HL-60/S4 (cell line): ENCODE measurements around the gene TMEM260.
"Not testable (repeated sequence)": the region's sequence is repeated elsewhere in the genome, so short reads cannot be mapped to it uniquely, and the experiment has no call there.

Experiments
- in situ Hi-C: fragments of 300-500 bp; cut with MboI; formaldehyde crosslinking; loops from 2 replicates; pipeline ENCODE4 v1.14.3; 2022; ENCODE audit warnings: low sequenced_read_pairs

TMEM260 gene

GRCh38 chr14:56594428-56594827 is 14.8 kb downstream of the TMEM260 start:
- in situ Hi-C loops = no loop called here

DNA sequence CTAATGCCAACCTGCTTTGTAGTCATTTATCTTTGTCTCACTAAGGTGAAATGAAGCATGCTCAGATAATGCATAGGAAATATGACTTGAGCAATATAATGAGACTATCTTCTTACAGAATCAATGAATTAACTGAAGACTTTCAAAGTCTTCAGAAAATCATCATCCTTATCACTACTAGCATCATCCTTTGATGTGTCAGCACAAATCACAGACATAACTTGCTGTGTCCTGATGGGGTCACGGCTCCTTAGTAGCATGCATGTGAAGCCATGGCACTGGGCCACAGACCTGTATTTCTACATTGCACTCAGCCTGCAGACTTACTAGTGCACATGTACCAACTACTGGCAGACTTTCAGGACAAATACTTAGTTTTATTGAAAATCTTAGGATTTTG is 18.9 kb downstream of the TMEM260 start:
- in situ Hi-C loops = no loop called here

DNA sequence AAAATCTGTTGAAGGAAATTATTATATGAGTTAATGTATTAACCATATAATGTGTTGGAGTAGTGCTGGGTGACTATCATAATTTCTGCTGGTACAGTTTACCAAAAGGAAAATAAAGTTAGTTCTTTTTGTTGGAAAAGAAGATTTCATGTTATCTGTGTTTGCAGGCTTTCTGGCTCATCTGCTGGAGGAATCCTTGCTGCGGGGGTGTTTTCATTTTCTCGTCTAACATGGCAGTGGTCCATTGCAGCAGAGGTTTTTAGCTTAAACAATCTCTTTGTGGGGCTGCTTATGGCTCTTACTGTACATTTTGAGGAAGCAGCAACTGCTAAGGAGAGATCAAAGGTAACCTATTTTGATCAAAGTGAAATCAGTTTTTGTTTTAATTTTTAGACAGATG is 24.1 kb downstream of the TMEM260 start:
- in situ Hi-C loops = no loop called here

DNA sequence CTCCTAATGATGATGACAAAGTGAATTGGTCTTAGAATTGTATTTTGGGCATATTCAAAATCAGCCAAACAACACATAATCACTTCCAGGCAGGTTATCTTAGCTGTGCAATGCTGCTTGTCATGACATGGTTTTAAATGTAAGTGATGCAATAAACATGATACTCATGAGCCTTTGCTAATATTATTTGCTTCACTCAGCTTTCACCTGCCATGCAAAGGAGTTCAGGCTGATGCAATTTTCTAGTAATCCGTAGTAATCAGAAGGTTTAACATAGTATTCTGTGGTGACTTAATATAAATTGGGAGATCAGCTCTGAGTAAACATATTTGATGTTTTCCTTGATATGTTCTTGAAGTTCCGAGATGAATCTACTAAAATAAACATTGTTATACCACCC is 29.1 kb downstream of the TMEM260 start:
- in situ Hi-C loops = no loop called here

DNA sequence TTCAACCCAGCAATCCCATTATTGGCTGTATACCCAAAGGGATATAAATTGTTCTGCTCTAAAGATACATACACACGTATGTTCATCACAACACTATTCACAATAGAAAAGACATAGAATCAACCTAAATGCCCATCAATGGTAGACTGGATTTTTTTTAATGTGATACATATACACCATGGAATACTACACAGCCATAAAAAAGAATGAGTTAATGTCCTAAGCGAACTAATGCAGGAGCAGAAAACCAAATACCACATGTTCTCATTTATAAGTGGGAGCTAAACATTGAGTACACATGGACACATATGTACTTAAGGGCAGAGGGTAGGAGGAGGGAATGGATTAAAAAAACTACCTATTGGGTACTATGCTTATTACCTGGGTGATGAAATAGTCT is 32.1 kb downstream of the TMEM260 start:
- in situ Hi-C loops = not testable (repeated sequence)

DNA sequence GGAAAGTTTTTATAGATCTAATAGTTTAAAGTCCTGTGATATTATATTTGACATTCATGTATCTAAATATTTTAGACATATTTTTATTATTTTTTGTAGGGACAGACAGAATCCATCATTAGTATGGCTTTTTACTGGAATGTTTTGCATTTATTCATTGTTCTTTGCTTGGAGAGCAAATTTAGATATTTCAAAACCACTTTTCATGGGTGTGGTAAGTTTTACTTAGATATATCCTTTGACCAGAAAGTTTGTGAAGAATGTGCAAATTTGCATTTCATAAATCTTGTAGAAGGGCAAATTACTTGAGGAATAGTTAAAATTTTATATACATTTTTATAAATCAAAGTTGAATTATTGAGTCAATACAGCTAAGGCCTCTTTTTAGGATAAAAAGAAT is 37.5 kb downstream of the TMEM260 start:
- in situ Hi-C loops = no loop called here

GRCh38 chr14:56630707-56631106 is 51.1 kb downstream of the TMEM260 start:
- in situ Hi-C loops = no loop called here

- in situ Hi-C loops = no loop called here
Measured at GRCh38 chr14:56632195-56632594, 52.6 kb downstream of the TMEM260 start.

DNA sequence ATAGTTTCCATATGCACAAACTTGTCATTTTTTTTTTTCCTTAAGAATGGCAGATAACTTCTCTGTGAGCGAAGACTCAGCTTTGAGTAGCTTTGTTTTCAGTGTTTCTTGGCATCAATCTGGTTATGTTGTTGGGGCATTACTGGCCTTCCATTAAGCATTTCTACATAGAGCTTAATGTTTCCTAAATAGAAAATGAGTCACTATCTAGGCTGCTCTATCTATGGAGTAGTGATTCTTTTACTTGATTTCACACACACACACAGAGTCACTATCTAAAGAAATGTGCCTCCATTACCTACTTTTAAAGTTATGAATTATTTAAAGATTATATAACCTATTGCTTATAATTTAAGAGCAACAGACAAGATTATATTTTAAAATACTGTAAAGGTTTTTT is 53.9 kb downstream of the TMEM260 start:
- in situ Hi-C loops = no loop called here

- in situ Hi-C loops = no loop called here
Measured at GRCh38 chr14:56635041-56635440, 55.4 kb downstream of the TMEM260 start.

GRCh38 chr14:56647493-56647892 is 67.9 kb downstream of the TMEM260 start:
- in situ Hi-C loops = no loop called here

DNA sequence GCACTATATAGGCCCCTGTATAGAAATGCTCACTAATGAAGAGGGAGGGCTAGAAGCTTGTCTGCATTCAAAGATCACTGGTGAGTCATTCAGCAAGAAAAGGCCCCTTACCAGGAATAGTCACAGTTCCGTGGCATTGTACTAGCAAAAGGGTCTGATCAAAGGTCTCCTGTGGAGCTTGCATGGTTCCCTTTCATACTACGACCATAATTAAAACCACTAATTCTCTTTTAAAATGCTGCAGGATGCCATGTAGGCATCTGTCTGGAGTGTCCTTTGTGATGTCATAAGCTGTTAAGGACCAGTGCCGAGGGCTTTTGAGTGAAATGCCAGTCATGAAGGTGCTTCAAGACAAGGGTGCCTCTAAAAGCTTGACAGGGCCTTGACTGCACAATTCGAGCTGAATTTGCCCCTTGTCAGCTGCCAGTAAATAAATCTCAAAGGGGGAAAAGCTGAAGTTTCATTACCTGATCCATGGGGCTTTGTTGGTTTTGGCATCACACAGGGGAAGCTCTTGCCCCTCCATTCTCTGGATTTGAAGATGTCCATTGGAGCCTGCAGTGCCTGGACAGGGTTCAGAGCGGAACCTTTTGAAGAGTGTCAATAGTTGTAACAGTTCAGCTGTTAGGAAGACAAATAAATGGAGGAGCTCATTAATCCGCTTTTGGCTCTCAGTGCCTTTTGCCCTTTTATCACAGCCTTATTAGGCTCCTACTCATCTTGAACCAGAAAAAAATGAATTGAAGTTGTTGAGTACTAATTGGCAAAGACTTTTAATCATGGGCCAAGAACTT is 69.1 kb downstream of the TMEM260 start:
- in situ Hi-C loops = no loop called here

DNA sequence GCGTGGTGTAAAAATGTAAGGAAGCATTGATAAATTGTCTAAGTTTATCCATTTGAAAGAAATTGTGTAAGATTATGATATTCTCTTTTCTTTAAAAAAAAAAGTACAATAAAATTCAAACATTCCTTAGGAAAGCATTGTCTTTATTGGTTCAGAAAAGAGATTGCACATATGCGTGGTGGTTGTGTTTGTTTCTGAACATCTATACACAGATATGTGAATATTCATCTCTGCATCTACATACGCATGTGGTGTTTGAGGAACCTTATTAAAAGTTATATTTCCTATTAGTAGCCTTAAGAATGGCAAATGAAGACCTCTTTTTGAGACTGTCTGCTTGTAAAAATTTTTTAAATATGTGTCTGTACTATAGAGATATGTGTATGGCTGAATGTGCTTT is 69.8 kb downstream of the TMEM260 start:
- in situ Hi-C loops = no loop called here

DNA sequence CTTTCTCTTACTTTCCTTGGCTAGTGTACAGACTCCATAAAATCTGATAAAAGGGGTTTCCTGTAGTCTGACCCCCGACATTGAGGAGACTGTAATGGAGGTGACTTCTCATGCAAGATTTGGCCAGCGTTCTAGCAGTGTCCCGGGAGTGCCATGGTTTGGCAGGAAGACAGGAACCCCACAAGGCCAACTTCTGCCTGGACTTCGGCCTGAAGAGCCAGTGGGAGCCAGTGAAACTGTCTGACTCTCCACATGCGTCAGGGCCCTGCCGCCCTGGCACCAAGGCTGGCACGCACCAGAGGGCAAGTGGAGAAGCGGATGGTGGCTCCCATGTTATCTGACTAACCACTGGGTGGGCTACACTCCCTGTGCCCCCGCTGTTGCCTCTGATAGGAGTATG is 70.5 kb downstream of the TMEM260 start:
- in situ Hi-C loops = no loop called here

GRCh38 chr14:56650979-56651378 is 71.4 kb downstream of the TMEM260 start:
- in situ Hi-C loops = no loop called here

DNA sequence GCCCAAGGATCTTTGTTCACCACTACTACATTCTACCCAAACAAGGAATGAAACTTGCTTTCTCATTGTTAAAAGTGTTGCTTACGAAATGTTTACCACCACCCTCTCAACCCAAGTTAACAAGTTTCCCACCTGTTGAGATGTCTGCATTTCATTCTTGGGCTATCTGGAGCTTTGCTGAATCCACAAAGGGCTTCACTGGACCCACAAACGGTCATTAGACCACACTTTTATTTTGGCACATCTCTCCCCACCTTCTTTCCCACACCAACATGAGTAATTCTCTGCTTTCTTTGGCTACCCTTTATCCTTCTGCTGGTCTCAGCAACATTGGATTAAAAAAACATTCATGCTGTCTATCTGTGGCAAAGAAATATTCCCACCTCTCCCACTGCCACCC is 78.0 kb downstream of the TMEM260 start:
- in situ Hi-C loops = no loop called here

DNA sequence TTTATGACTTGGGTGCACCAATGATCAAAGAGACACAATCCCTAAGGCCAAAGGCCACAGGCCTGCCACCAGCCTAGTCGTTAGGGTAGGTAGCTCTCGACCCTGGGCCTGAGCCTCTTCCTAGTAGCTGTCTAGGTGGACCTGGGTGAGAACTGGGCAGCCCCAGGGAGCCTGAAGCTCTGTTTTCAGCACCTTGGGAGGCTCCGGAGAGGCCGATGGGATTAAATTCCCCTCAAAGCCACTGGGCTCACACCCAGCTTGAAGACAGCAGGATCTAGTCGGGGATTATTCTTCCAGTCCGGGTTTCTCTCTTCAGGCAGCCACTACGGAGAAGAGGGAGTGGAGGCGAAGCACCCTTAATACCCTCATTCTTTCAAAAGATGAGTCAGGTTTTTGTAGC is 79.8 kb downstream of the TMEM260 start:
- in situ Hi-C loops = no loop called here

- in situ Hi-C loops = no loop called here
Measured at GRCh38 chr14:56659964-56660551, 80.5 kb downstream of the TMEM260 start.

DNA sequence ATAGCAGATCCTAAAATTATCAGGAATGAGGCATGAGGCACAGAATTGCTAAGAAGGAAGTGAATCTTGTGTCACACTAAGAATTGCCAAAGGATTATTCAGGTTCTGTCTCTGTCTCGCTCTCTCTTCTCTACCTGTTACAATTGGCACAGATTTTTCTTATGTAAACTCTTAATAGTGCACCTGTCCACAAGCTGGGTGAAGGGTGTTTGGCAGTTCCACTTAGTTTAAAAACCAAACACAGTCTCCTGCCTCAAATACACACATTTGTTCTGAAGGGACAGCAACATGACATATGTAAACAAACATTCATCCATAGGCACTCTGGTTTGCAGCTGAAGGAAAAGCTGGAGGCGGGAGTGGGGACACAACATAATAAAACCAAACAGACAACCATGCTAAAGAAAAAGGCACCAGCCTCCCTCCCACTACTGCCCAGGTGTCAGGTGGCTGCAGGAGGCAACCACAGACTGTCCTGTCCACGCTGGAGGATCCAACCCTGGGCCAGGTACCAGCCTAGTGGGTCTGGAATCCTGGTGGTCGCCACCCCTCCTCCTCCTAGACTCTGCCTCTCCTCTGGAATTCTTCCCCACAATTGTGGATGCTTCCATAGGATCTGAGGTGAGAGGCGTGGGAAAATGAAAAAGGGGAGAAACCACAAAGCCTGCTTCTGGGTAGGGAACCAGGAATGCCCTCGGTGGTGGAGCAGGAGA is 81.2 kb downstream of the TMEM260 start:
- in situ Hi-C loops = no loop called here

GRCh38 chr14:56661478-56661877 is 81.9 kb downstream of the TMEM260 start:
- in situ Hi-C loops = no loop called here

- in situ Hi-C loops = no loop called here
Measured at GRCh38 chr14:56664811-56665421, 85.3 kb downstream of the TMEM260 start.

- in situ Hi-C loops = no loop called here
Measured at GRCh38 chr14:56666294-56666693, 86.7 kb downstream of the TMEM260 start.
